ENCODE data around the gene GTF2E1.

DNA sequence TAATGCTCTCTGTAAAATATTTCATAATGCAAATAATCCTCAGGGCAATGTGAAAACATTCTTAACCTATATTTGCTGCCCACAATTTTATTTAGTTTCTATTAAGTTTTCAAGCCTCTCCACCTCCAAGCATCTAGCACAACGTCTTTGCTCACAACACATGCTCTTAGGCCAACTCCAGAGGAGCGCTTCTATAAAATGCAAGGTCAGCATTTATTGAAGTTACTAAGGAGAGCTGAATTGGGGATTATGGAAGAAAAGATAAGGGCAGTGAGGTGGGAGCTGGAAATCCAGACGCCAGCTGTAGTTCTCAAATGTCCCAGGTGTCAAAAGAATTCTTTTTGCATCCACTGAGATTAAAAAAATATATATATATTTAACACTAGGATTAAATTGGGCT, 1.2 kb upstream of the GTF2E1 start:
- no peak for TF ChIP-seq POLR2A (IDR thresholded peaks at IDR 0.05)
- TF ChIP-seq, protein P1, sequence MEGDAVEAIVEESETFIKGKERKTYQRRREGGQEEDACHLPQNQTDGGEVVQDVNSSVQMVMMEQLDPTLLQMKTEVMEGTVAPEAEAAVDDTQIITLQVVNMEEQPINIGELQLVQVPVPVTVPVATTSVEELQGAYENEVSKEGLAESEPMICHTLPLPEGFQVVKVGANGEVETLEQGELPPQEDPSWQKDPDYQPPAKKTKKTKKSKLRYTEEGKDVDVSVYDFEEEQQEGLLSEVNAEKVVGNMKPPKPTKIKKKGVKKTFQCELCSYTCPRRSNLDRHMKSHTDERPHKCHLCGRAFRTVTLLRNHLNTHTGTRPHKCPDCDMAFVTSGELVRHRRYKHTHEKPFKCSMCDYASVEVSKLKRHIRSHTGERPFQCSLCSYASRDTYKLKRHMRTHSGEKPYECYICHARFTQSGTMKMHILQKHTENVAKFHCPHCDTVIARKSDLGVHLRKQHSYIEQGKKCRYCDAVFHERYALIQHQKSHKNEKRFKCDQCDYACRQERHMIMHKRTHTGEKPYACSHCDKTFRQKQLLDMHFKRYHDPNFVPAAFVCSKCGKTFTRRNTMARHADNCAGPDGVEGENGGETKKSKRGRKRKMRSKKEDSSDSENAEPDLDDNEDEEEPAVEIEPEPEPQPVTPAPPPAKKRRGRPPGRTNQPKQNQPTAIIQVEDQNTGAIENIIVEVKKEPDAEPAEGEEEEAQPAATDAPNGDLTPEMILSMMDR (IDR thresholded peaks at IDR 0.05): no peak

Measured in right lobe of liver (tissue), 4 donors.